GM21423 (cell line): Measurements from ENCODE around the gene CBX8.

ENCODE experiments used
- ATAC-seq: cut with Tn5 transposase; IDR thresholded peaks from one replicate; pipeline ENCODE4 v1.9.1; 2021; ENCODE audit warnings: mild to moderate bottlenecking, moderate library complexity; ENCODE audit not compliant: unreplicated experiment

CBX8 gene

DNA sequence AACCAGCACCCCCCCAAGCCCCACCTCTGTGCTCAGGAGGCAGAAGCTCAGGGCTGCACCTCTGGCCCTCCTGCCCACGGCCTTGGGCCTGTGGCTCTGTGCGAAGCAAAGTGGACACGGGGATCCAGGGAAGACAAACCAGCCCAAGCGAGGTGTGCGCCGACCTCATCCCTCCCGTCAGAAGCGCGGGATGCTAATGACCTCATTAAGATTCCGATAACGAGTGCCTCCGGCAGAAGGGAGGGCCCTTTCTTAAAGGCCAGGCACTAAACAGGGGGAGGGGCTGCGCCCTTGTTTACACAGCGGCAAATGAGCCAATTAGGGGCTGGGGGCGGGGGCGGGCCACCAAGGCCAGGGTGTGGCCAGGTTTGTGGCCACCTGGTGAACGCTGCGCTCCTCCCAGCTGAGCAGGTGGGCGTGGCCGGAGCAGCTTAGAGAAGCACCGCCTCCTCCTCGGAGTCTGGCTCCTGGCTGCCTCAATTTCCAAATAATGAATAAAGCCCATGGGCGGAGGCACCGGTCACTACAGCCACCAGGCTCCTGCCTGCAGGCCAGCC, 39.2 kb upstream of the CBX8 start:
- no peak for ATAC-seq

DNA sequence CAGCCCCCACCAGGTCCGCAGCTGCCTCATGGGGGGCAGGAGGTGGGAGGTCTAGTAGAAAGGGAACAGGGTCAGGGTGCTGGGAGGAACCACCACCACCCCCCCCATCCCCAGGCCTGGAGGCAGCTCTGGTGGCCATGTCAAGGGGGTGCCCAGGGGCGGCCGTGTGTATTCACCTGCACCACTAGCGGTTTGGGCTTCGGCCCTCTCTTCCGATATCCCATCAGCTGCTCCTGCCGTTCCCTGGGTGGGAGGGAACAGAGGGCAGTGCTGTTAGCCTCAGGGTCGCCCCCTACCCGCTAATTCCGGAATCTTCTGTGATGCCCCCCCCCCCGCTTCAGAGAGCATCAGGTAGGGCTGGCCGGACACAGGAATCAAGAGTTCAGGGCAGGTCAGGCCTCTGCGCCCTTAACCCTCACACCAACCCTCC, 38.6 kb upstream of the CBX8 start:
- no peak for ATAC-seq

DNA sequence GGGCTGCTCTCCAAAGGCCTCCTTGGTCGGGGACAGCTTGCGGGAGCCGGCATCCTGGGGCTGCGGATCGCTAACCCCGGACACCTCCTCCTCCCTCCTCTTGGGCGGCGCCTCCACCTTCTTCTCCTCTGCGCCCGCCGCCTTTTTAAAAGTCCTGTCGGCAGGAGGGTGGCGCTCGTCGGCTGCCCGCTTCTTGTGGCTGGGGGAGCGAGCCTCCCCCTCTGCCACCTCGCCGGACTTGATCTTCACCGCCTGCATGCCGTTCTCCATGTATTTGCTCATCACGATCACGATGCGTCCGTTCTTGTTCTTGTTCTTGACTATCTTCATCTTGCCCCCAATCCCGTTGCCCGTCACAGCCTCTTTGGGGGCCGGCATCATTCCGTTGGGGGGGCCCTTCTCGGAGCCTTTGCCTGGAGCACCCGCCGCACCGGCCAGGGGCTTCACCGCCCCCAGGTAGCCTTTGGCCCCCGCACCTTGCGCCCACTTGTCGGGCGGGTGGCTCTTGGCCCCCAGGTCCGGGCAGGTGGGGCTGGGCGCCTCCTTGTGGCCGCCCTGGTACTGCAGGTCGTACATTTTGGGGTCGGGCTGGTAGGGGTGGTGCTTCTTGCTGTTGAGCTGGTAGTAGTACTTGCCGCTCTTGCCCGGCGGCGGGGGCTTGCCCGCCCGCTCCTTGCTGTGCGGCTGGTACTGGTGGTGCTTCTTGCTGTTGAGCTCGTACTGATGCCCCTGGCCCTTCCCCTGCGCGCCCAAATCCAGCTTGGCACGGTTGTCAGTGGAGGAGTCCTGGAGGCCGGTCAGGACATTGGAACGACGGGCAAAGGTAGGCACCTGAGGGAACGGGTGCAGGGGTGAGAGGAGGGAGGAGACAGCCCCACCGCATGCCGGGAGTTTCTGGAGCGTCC, 37.9 kb upstream of the CBX8 start:
- no peak for ATAC-seq

DNA sequence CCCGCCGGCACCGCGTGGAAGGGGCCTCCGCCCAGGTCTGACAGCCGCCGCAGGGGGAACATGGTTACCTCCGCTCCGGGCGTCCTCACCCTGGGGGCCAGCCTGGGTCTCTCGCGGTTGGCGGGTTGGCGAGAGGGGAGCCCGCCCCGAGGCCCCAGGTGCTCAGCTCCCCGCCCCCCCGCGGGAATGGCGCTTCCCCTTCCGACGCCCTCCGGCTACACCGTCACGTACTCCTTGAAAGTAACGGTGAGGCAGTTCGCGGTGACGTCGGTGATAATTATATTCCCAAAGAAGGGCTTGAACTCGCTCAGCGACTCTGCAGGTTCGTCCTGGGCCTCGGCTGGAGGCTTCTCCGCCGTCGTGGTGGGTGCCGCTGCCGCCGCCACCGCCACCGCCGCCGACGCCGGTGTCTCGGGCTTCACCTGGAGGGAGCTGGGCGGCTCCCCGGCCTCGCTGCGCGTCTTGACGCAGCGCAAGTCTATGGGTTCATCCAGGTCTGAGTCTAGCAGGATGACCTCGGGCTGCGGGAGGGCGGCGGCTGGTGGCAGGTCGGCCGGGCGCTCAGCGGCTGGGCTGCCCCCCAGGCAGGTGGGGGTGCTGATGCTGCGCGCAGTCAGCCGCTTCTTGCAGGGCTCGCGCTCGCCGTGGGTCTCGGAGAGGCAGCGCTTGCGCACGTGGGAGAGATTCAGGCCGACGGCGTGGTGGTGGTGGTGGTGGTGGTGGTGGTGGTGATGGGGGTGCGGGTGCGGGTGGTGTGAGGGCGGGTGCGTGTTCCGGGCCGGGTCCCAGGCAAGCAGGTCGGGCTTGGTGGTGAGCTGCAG, 37.1 kb upstream of the CBX8 start:
- no peak for ATAC-seq

DNA sequence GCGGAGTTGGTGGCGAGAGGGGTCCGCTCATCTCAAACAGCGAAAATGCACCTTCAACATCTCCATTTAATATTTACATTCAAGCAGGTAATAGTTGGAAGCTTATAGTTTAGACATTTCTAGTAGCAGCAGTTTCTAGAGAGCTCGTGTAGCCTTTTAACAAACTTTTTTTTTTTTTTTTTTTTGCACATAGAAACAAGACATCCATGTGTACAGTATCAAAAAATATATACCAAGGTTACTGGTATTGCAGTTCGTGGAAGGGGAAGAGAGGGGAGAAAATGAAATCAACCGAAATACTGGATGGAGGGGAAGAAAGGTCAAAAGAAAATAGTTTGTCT, 36.2 kb upstream of the CBX8 start:
- no peak for ATAC-seq

DNA sequence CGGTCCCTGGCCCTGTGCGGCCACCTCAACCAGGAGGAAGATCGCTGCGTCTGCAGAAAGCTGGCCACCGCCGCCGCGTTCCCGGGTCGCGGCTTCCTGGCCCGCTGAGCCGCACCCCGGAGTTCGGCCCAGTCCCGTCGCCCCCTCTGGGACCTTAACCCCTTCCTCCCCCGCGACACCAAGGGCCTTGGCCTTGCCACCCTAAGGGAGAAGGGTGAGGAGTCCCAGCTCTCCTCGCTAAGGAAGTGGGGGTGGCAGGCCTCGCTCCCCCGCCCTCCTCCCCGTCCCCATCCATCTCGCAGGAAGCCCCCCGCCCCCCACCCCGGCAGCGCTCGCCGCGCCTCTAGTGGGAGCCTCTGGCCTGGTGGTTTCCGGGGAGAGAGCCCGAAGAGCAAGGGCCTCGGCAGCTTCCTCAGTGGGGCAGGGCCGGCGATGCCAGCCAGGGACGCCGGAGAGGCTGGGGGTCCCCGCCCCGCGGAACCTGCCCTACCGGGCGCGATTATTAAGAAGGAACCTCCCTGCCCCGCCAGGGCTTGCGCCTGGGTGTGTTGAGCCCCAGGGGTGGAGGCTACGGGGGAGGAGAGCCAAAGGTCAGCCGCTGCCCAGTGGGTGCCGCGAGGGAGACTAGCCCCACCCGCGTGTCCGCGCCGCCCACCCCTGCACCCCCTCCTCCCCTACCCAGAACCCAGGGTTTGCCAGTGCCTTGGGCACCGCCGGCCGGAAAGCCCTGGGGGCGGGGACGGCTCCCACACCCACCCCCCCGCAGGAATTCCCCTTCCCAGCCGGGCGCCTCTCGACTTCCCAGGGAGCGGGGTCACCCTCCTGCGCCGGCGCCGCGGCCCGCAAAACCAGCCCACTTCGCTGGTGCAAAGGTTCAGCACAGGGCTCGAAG, 35.6 kb upstream of the CBX8 start:
- no peak for ATAC-seq

DNA sequence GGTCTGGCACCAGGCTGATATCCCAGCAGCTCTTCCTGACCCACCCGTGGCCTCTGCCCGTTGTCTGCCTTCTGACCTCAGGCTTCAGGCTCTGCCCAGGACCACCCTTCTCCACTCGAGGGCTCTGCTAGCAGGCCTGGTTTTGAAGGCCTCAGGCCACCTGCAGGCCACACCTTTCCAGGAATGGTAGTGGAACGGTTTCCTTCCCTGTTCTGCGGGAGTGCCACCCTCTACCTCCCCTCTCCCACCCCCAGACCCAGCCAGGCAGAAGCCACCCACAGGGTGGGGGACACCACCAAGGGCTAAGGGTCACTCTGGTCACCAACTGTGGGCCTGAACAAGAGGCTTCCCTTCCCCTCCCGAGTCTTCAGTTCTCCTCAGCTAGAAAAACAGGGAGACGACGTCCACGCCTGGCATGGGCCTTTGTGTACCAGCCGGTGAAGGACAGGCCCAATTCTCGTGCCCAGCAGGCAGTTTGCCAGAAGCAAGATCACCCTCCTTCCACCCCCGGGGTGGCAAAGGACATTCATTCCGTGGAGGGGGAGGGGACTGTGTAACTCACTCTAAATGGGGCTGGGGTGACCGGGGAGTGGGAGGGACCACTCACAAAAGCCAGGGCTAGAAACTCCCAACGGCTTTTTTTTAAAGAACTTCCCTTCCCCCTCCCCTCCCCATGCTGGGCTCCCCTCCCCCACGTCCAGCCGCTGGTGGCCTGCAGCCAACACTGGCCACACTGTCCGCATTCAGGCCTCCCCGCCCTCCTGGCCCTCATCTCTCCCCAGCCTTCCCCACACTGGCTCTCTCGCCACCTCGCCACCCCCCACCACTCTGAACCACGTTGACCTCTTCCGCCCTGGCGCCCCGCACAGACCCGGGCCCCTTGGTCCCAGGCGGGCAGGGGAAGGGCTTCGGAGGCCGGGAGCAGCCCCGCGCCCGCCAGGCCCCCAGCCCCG, 34.7 kb upstream of the CBX8 start:
- no peak for ATAC-seq

DNA sequence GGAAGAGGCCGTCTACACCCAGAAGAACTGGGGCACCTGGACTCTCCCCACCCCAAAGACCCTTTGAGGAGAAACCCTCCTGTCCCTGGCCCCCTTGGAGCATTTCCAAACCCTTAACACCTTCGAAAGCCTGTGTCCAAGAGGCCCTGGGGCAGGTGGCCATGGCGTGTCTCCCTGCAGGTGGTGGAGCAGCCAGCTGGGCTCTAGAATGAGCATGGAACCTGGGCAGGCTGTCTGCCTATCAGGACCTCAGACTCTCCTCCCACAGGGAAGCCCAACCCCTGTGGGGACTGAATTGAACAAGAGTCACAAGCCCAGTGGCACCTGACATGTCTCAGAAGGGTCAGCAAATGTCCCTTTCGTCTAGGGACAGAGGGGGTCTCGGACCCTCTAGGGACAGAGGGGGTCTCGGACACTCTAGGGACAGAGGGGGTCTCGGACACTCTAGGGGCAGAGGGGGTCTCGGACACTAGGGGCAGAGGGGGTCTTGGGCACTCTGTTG, 33.9 kb upstream of the CBX8 start:
- no peak for ATAC-seq

DNA sequence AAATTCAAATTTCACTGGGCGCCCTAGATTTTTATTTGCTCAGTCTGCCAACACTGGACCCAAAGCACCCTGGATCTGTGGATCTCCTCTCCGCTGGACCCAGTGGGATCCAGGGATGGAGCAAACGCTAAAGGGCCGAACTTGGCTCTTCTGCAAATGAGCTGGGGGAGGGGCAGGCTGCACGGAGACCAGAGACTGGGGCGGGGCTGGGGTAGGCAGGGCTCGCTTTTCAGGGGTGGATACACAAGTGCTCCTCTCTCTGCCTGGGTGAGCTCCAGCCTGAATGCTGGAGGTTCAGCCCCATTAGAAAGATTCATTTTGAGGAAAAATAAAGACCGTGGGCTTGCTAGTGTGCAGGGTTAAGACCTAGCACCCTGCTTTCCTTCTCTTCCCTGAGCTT, 33.4 kb upstream of the CBX8 start:
- ATAC-seq: no peak

DNA sequence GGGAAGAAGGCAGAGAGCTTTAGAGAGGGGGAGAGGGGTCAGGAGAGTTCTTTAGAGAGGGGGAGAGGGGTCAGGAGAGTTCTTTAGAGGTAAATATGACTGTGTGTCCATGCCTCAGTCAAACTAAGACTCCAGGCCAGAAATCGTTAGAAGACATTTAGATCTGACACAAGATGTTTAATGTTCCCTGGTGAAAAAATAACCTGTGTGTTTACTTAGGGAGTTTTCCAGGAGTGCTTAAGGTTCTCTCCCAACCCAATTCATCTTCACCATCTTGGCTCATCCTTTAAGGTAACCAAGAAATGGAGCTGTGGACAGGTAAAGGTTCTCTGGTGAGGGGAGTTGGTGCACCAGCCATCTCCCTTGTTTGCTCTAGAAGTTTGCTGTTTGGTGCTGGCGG, 32.6 kb upstream of the CBX8 start:
- ATAC-seq: no peak

DNA sequence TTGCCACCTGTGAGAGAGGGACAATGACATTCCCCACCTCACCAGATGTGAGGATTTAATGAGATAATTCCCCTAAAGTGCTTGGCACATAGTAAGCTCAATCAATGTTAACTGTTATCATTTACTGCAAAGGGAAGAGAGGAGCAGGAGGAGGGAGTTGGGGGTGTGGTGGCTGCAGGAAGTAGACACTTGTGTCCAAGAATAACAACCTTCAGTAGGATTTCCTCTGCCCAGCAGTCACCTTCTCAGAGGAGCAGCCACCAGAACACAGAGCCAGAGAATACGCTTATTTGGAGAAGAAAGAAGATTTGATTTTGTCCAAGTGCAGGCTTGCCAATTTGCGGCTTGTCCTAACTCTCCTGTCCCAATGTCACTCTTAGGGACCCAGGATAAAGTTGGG, 32.1 kb upstream of the CBX8 start:
- no peak for ATAC-seq

DNA sequence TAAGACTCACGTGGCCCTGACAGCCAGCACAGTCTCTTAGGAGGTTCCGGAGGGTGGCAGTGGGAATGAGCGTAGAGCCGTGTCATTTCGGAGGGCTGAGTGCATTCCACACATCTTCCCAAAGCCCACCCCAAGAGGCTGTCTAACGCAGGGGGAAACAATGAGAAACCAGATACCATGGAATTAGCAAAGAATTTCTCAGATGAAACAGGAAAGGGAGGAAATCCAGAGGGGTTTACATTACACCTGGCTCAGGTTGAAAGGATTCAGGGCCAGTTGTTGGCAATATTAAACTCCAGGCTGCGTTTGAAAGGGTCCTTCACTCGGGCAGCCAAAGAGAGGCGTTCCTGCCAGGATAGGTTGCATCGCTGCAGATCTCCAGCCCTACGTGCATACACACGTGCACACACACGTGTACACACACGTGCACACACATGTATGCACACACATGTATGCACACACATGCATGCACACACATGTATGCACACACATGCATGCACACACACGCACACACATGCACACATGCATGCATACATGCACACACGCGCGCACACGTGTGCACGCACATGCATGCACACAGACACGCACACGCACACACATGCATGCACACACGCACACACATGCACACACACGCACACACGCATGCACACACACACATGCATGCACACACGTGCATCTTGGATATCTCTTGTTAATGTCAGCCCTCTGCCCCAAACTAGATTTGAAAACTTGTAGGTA, 30.1 kb upstream of the CBX8 start:
- ATAC-seq: no peak

DNA sequence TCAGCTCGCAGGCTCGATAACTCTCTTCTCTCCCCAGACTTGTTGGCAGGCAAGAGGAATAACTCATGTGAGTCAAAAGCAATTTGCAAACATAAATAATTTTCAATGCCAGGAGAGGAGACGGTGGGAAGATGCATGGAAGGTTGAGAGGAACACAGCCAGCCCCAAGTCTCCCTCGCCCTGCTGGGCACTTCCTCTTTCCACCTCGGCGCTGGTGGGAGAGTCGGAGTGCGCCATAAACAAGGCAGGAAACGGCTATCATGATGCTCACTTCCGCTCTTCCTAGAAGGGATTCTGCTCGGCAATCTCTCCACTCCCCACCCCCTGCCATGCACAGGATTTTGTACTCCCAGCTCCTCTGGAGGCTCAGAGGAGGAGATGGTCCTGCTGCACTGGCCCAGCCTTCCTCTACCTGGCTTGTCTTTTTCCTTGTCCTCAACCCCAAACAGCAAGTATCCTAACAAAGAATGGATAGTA, 29.4 kb upstream of the CBX8 start:
- ATAC-seq: no peak

DNA sequence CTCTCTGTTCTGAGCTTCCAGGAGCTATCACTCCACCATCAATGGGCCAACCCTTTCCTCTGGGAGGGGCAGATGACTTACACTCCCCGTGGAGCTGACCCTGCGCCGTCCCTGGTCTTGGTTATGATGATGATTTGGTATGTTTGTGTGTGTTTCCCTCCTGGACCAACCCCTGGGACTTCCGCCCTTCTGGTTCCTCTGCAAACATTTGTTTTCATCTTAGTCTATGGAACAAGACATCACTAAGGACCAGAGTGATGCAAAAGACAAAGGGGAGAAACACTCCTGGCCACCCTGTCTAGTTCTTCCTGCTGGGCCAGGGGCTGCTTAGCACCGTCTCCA, 28.7 kb upstream of the CBX8 start:
- ATAC-seq: no peak

DNA sequence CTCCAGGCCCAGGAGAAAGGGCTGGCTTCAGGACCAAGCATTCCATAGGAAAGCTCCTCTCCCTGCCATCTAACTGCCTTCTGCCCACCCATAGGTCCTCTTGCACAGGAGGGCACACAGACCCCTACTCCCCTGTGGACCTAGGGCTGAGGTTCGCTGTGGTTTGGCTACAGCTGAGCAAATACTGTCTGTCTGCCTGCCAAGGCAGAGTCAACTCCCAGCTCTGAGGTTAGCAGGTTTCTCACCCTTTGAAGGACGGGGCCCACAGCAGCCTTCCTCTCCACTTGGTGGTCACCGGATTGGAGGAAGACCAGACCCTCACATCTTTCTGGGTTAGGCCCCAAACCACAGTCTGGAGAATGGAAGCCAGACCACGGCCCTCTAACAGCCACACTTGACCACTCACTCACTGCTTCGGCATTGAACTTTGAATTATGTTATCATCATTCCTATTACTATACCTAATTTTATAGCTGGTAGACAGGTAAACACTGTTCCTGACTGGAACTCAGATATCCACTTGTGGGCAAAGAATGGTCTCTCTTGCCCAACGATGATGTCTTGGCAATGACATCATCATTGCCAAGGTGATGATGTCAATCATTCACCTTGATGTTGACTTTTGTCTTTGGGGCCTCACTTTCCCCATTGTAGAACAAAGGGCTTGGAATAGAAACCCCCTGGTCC, 28.2 kb upstream of the CBX8 start:
- ATAC-seq: no peak

DNA sequence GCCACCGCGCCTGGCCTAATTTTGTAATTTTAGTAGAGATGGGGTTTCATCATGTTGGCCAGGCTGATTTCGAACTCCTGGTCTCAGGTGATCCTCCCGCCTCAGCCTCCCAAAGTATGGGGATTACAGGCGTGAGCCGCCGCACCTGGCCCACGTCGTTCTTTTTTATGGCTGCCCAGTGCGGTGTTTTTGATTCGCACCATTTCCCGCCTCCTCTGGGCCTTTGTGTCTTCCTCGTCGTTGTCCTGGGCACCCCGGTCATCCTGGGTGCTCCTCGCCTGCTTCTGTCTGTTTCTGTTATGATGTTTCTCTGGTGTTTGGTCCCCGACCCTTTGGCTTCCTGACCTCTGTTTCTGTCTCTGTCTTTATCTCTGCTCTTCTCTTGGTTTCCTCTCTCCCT, 27.4 kb upstream of the CBX8 start:
- ATAC-seq: no peak

DNA sequence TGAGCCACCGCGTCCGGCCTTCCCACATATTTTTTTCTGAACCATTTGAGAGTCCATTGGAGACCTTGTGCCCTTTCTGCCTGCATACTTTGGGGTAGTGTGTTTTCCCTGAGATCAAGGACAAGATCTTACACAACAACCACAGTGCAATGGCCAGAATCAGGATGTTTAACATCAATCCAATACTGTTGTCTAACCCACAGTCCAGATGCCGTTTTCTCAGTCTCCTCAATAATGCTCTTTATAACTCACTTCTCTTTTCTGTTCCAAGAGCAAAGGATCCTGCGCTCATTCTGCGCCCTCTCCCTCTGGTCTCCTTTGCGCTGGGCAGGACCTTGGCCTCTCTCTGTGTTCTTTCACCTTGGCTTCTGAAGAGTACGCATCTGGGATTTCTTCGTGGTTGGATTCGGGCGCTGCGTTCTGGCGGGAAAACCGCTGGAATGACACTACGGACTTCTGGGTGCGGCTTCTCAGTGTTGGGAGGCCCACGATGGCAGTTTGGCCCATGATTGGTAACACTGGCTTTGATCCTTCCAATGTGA, 25.8 kb upstream of the CBX8 start:
- ATAC-seq: no peak
